ENCODE results near the gene PROC.

Gene PROC

GRCh38 chr2:127414638-127415592 lies 3.3 kb upstream of the PROC start:
- no peak for DNase-seq (ENCODE audit: low read depth)

GRCh38 chr2:127415593-127416505 lies 2.4 kb upstream of the PROC start:
- DNase-seq (ENCODE audit: low read depth) = no peak

- DNase-seq (ENCODE audit: low read depth) = no peak
Measured at GRCh38 chr2:127416506-127417001, 1.7 kb upstream of the PROC start.

GRCh38 chr2:127417406-127417805 lies 821 bp upstream of the PROC start:
- no peak for DNase-seq (ENCODE audit: low read depth)

- no peak for DNase-seq (ENCODE audit: low read depth)
Measured at GRCh38 chr2:127419112-127419430, 844 bp downstream of the PROC start.

GRCh38 chr2:127419448-127420038 lies 1.3 kb downstream of the PROC start:
- DNase-seq (ENCODE audit: low read depth) = no peak

GRCh38 chr2:127420039-127420864 lies 2.0 kb downstream of the PROC start:
- DNase-seq (ENCODE audit: low read depth) = no peak

- DNase-seq (ENCODE audit: low read depth) = no peak
Measured at GRCh38 chr2:127421116-127421800, 3.0 kb downstream of the PROC start.

- DNase-seq (ENCODE audit: low read depth) = no peak
Measured at GRCh38 chr2:127421871-127422558, 3.8 kb downstream of the PROC start.

GRCh38 chr2:127422559-127423477 lies 4.6 kb downstream of the PROC start:
- no peak for DNase-seq (ENCODE audit: low read depth)

- no peak for DNase-seq (ENCODE audit: low read depth)
Measured at GRCh38 chr2:127423478-127423843, 5.2 kb downstream of the PROC start.

GRCh38 chr2:127423880-127424279 lies 5.7 kb downstream of the PROC start:
- DNase-seq (ENCODE audit: low read depth) = no peak

GRCh38 chr2:127424598-127425520 lies 6.6 kb downstream of the PROC start:
- no peak for DNase-seq (ENCODE audit: low read depth)

- no peak for DNase-seq (ENCODE audit: low read depth)
Measured at GRCh38 chr2:127425540-127426490, 7.6 kb downstream of the PROC start.

- DNase-seq (ENCODE audit: low read depth) = no peak
Measured at GRCh38 chr2:127426501-127427354, 8.5 kb downstream of the PROC start.

Data from fibroblast of the conjunctiva (primary cell).